Endometrium (tissue), 2 donors: ENCODE measurements around the gene ROBO1.
"Not testable (repeated sequence)": the region's sequence is repeated elsewhere in the genome, so short reads cannot be mapped to it uniquely, and the experiment has no call there.

Experiments
- FAIRE-seq: peaks from 2 replicates; lab custom pipeline; 2012; peaks lifted over from hg19 to GRCh38; lab: Jason Lieb, UNC
- donor health status: control.
- donor health status: control.

The ROBO1 gene

DNA sequence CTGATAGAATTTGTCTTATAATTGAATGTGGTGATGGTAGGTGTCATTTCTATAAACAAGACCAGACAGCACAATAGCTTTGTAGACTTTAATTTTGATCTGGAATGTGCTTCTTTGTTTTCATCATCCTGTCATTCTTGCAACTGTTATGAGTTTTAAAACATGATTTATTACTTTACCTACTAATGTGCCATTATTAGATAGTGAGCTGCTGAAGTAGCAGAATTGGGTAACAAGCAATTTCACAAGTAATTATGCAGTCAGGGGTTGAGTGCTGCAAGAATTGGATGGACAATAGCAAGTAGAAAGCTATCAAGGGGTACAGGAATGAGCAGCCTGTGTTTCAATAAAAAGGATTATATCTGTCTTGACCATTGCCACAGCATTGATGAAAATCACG lies 975.6 kb downstream of the ROBO1 start:
- FAIRE-seq = no peak

GRCh38 chr3:78791753-78792152 lies 976.0 kb downstream of the ROBO1 start:
- FAIRE-seq = no peak

GRCh38 chr3:78788839-78789238 lies 979.0 kb downstream of the ROBO1 start:
- peak; percentile 4 for FAIRE-seq

- FAIRE-seq = no peak
These were observed 982.8 kb downstream of the ROBO1 start for GRCh38 chr3:78785004-78785403.

- FAIRE-seq = no peak
These were observed 986.4 kb downstream of the ROBO1 start for GRCh38 chr3:78781351-78781750.

- no peak for FAIRE-seq
These were observed 1001.9 kb downstream of the ROBO1 start for GRCh38 chr3:78765671-78766485.

DNA sequence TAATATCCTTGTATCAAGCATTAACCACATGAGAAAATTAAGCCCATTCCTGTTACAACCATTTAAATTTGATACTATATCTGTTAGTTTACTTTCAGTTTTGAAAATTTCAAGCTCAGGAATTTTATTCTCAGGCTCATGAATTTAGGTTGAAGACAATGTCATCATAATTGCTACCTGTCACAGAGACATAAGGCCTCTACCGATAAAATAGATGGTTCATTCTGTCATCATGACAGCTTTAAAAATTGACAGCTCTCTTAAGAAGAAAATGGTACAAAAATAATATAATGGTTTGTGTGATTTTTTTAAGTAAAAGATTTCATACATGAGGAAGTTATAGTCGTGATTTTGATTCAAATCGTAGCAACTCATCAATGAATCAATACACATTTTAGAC lies 1003.2 kb downstream of the ROBO1 start:
- no peak for FAIRE-seq

- FAIRE-seq = peak; percentile 99
These were observed 1005.7 kb downstream of the ROBO1 start for GRCh38 chr3:78762121-78762520.

- no peak for FAIRE-seq
These were observed 1006.7 kb downstream of the ROBO1 start for GRCh38 chr3:78761126-78761525.

- peak; percentile 74 for FAIRE-seq
These were observed 1010.1 kb downstream of the ROBO1 start for GRCh38 chr3:78757731-78758130.

GRCh38 chr3:78754066-78754743 lies 1013.6 kb downstream of the ROBO1 start:
- FAIRE-seq = no peak

DNA sequence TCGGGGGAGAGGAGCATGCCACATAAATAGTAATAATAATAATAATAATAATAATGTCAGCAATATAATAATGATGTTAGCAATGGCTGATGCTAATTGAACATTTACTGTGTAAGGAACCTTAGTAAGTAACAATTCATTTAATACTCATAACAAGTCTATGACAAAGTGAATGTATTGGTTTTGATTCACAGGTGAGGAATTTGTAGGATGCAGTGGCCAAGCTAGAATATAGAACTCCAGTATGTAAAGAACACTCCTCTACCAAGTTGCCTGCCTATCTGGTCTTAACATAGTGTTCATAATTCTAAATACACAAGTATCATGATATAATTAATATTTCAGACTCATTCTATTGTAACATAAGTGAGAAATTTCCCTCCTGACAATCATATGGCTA lies 1016.5 kb downstream of the ROBO1 start:
- no peak for FAIRE-seq

- not testable (repeated sequence) for FAIRE-seq
These were observed 1017.5 kb downstream of the ROBO1 start for GRCh38 chr3:78750291-78750690.

GRCh38 chr3:78749056-78749455 lies 1018.7 kb downstream of the ROBO1 start:
- FAIRE-seq = no peak

DNA sequence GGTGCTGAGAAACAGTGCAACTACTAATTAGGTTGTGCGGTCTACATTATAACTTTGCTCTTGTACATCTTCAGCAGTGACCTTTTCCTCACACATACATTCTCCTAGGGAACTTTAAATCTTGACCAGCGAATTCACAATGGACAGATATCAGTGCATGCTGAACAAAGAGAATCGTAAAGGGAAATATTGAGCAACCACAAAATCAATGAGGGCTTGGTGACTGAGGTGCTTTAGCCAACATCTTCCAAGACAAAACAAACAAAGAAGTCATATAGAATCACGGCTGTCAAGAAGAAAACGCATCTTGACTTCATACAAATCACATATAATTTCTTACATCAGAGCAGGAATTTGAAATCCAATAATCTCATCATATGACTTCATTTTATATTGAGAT lies 1022.0 kb downstream of the ROBO1 start:
- FAIRE-seq = no peak

- no peak for FAIRE-seq
These were observed 1025.3 kb downstream of the ROBO1 start for GRCh38 chr3:78742491-78742890.

- no peak for FAIRE-seq
These were observed 1025.8 kb downstream of the ROBO1 start for GRCh38 chr3:78742041-78742440.

GRCh38 chr3:78741066-78741645 lies 1026.6 kb downstream of the ROBO1 start:
- no peak for FAIRE-seq

- FAIRE-seq = peak; percentile 35
These were observed 1029.0 kb downstream of the ROBO1 start for GRCh38 chr3:78738833-78739232.

GRCh38 chr3:78737988-78738387 lies 1029.8 kb downstream of the ROBO1 start:
- FAIRE-seq = no peak

GRCh38 chr3:78736863-78737262 lies 1030.9 kb downstream of the ROBO1 start:
- no peak for FAIRE-seq

DNA sequence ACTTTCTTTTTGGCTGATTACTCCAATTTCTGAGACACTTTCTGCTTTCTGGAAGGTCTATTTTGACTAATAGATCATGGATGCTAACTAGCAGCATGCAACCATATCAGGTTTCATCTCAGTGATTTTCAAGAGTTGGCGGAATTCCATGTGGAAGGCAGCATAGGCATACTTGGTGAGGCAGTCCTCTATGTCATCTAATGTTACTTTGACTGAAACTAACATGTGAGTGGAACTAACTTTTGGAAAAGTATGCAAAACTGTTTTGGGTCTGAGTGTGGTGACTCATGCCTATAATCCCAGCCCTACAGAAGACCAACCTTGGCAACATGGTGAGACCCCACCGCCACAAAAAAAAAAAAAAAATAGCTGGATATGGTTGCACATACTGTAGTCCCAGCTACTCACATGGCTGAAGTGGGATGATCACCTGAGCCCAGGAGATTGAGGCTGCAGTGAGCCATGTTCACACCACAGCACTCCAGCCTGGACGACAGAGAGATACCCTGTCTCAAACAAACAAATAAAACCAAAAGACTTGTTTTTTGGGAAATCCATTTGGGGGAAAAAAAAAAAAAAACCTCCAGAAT lies 1033.7 kb downstream of the ROBO1 start:
- FAIRE-seq = no peak

GRCh38 chr3:78732893-78733292 lies 1034.9 kb downstream of the ROBO1 start:
- peak; percentile 76 for FAIRE-seq
